SK-N-SH (cell line): ENCODE data around the gene CLIC5. TPM values are rescaled to one million over a fixed set of nuclear protein-coding genes. Genes with fewer than 3 reads are reported as not detected.

Experiments
- CTCF ChIA-PET: fragments of 300-600, 350-600 bp; formaldehyde crosslinking; extraction: SDS; loops from one replicate; lab custom pipeline; 2021; lab: Yijun Ruan, JAX
- POLR2A ChIA-PET: fragments of 350-600 bp; sonication (Branson Sonifier 250); formaldehyde crosslinking; extraction: SDS; loops from one replicate; lab custom pipeline; 2020; ENCODE audit warnings: antibody characterized with exemption, inconsistent platforms; lab: Yijun Ruan, JAX
- DNase-seq: peaks from one replicate; pipeline ENCODE4 v3.0.0; 2012
- H2AFZ ChIP-seq: fragments of 200-600 bp; sonication (generic); 2 replicates; pipeline ENCODE4 v1.8.1; 2016; ENCODE audit warnings: antibody characterized with exemption, mild to moderate bottlenecking, low read depth
- H3F3A ChIP-seq: fragments of 200-600 bp; sonication (generic); replicated peaks from 2 replicates; pipeline ENCODE3; 2016; ENCODE audit warnings: antibody characterized with exemption, mild to moderate bottlenecking; ENCODE audit not compliant: insufficient read depth
- H3K27ac ChIP-seq, 2 experiments: fragments of 200-500 bp in 1 of 2; fragments of 200-600 bp in 1 of 2; sonication (Bioruptor generic) in 1 of 2; sonication (generic), shearing (Covaris generic) in 1 of 2; 2 replicates each; pipeline versions ENCODE4 v1.5.1 to v1.6.1; 2014 to 2016; ENCODE audit warnings: low read depth in 2 of 2, inconsistent platforms in 1 of 2, low read length in 1 of 2, mild to moderate bottlenecking in 1 of 2, mixed read lengths in 1 of 2
- H3K27me3 ChIP-seq: fragments of 200-600 bp; sonication (generic), shearing (Covaris generic); 2 replicates; pipeline ENCODE4 v1.6.1; 2016; ENCODE audit warnings: mixed run types; ENCODE audit not compliant: insufficient read depth
- H3K36me3 ChIP-seq, 2 experiments: fragments of 200-500 bp in 1 of 2; fragments of 200-600 bp in 1 of 2; sonication (Bioruptor generic) in 1 of 2; sonication (generic) in 1 of 2; replicated peaks in 1 of 2; 2 replicates each; pipeline versions ENCODE3 to v1.5.1; 2014 to 2016; ENCODE audit warnings: low read length in 1 of 2, mild to moderate bottlenecking in 1 of 2; ENCODE audit not compliant: insufficient read depth in 2 of 2, control insufficient read depth in 1 of 2
- H3K4me1 ChIP-seq, 2 experiments: fragments of 200-500 bp in 1 of 2; fragments of 200-600 bp in 1 of 2; sonication (Bioruptor generic) in 1 of 2; sonication (generic), shearing (Covaris generic) in 1 of 2; 2 replicates each; pipeline versions ENCODE4 v1.5.1 to v1.6.1; 2014 to 2016; ENCODE audit warnings: low read depth in 1 of 2, low read length in 1 of 2, mixed run types in 1 of 2; ENCODE audit not compliant: insufficient read depth in 2 of 2, control insufficient read depth in 1 of 2
- H3K4me2 ChIP-seq: fragments of 200-600 bp; sonication (generic), shearing (Covaris generic); 2 replicates; pipeline ENCODE4 v1.6.1; 2017; ENCODE audit warnings: mixed run types
- H3K4me3 ChIP-seq, 2 experiments: fragments of 200-500 bp in 1 of 2; fragments of 200-600 bp in 1 of 2; sonication (Bioruptor generic) in 1 of 2; sonication (generic), shearing (Covaris generic) in 1 of 2; 2 replicates each; pipeline versions ENCODE4 v1.5.1 to v1.8.1; 2014 to 2016; ENCODE audit warnings: low read depth in 2 of 2, inconsistent platforms in 1 of 2, low read length in 1 of 2, mild to moderate bottlenecking in 1 of 2, mixed read lengths in 1 of 2, moderate library complexity in 1 of 2
- H3K79me2 ChIP-seq: fragments of 200-600 bp; sonication (generic); 2 replicates; pipeline ENCODE4 v1.8.1; 2017; ENCODE audit warnings: mild to moderate bottlenecking; ENCODE audit not compliant: insufficient read depth
- H3K9ac ChIP-seq: fragments of 200-600 bp; sonication (generic); 2 replicates; pipeline ENCODE4 v1.6.1; 2017; ENCODE audit warnings: mixed run types
- H3K9me2 ChIP-seq: fragments of 200-600 bp; sonication (generic); 2 replicates; pipeline ENCODE4 v1.6.1; 2017; ENCODE audit warnings: mixed run types
- H3K9me3 ChIP-seq: fragments of 200-600 bp; sonication (generic); 2 replicates; pipeline ENCODE4 v1.6.1; 2017; ENCODE audit warnings: mixed run types, mild to moderate bottlenecking, moderate library complexity
- H4K20me1 ChIP-seq: fragments of 200-600 bp; sonication (generic); 2 replicates; pipeline ENCODE4 v1.6.1; 2017; ENCODE audit warnings: mild to moderate bottlenecking, mixed run types; ENCODE audit not compliant: insufficient read depth
- CHD2 ChIP-seq: fragments of 150-350 bp; IDR thresholded peaks from 2 replicates; pipeline ENCODE4 v1.6.1; 2018; ENCODE audit warnings: low read length; ENCODE audit not compliant: partially characterized antibody
- EZH2phosphoT487 ChIP-seq: fragments of 200-600 bp; sonication (generic); IDR thresholded peaks from 2 replicates; pipeline ENCODE4 v1.6.1; 2017; ENCODE audit warnings: low read depth, mixed run types, mild to moderate bottlenecking, antibody characterized with exemption, moderate library complexity, borderline replicate concordance
- FOSL2 ChIP-seq: IDR thresholded peaks from 2 replicates; pipeline ENCODE4 v1.4.0; 2012; ENCODE audit warnings: low read depth, mild to moderate bottlenecking, moderate library complexity, borderline replicate concordance
- FOXJ3 ChIP-seq: sonication (generic); formaldehyde crosslinking; IDR thresholded peaks from 2 replicates; pipeline ENCODE4 v1.5.1; 2020; ENCODE audit warnings: mild to moderate bottlenecking, missing genetic modification reagents
- FOXM1 ChIP-seq: IDR thresholded peaks from 2 replicates; pipeline ENCODE4 v1.4.0; 2012; ENCODE audit warnings: low read depth, mild to moderate bottlenecking
- JUND ChIP-seq: IDR thresholded peaks from 2 replicates; pipeline ENCODE4 v1.4.0; 2012
- MXI1 ChIP-seq: IDR thresholded peaks from 2 replicates; pipeline ENCODE4 v1.6.1; 2012; ENCODE audit warnings: mild to moderate bottlenecking, low read depth, low read length, improper control_type of control experiment
- RAD21 ChIP-seq: IDR thresholded peaks from 2 replicates; pipeline ENCODE4 v1.6.1; 2012; ENCODE audit warnings: mild to moderate bottlenecking, low read length
- RCOR1 ChIP-seq: fragments of 150-350 bp; IDR thresholded peaks from 2 replicates; pipeline ENCODE4 v1.6.1; 2017; ENCODE audit warnings: antibody characterized with exemption, low read length
- REST ChIP-seq: IDR thresholded peaks from 2 replicates; pipeline ENCODE4 v1.6.1; 2012; ENCODE audit warnings: mild to moderate bottlenecking, low read depth, low read length, moderate library complexity
- RXRA ChIP-seq: IDR thresholded peaks from 2 replicates; pipeline ENCODE4 v1.4.0; 2012; ENCODE audit warnings: low read depth, mild to moderate bottlenecking, borderline replicate concordance
- SIN3A ChIP-seq: IDR thresholded peaks from 2 replicates; pipeline ENCODE4 v1.6.1; 2012; ENCODE audit warnings: low read depth, mild to moderate bottlenecking, low read length, moderate library complexity, borderline replicate concordance
- TAF1 ChIP-seq: IDR thresholded peaks from 2 replicates; pipeline ENCODE4 v1.6.1; 2012; ENCODE audit warnings: low read depth, mild to moderate bottlenecking, low read length, moderate library complexity, borderline replicate concordance
- TEAD4 ChIP-seq: IDR thresholded peaks from 2 replicates; pipeline ENCODE4 v1.4.0; 2012; ENCODE audit warnings: mild to moderate bottlenecking, borderline replicate concordance; ENCODE audit not compliant: insufficient read depth
- USF2 ChIP-seq: fragments of 150-350 bp; IDR thresholded peaks from 2 replicates; pipeline ENCODE4 v1.6.1; 2017; ENCODE audit warnings: antibody characterized with exemption, low read length, low read depth, borderline replicate concordance
- YY1 ChIP-seq: IDR thresholded peaks from 2 replicates; pipeline ENCODE4 v1.4.0; 2012; ENCODE audit warnings: low read depth, mild to moderate bottlenecking
- WGBS: methylation state at CpG from one replicate; pipeline ENCODE4 v1.1.6; 2017; ENCODE audit warnings: low lambda C conversion rate; 5-methylcytosine and 5-hydroxymethylcytosine counted together
- polyA plus RNA-seq, 3 experiments: library from polyadenylated mRNA; depleted of rRNA; stranded (reverse); fragments of >200 nt; gene quantifications; 2 replicates each; pipeline ENCODE4 v1.2.3, GENCODE V29; 2012
- TF ChIP-seq, protein P1 (sequence below): IDR thresholded peaks from 2 replicates; pipeline ENCODE4 v1.4.0; 2012; ENCODE audit warnings: low read depth, borderline replicate concordance
- TF ChIP-seq, protein P2 (sequence below): IDR thresholded peaks from 2 replicates; pipeline ENCODE4 v1.4.0; 2012; ENCODE audit warnings: low read depth

The CLIC5 gene
- polyA plus RNA-seq, 1 of the 3 experiments (the other 2 are of a cell fraction): 0.03 TPM

- CTCF ChIA-PET: interaction anchor here (3.2 kb wide), 1 partner anchor 14 kb away, joined by 18 read pairs; no protein-coding TSS in a partner anchor
- DNase-seq: no peak
- WGBS: 14% methylated on average over 5 of the region's 5 CpGs
These were observed 99.0 kb downstream of the CLIC5 start for GRCh38 chr6:45916692-45917091.

DNA sequence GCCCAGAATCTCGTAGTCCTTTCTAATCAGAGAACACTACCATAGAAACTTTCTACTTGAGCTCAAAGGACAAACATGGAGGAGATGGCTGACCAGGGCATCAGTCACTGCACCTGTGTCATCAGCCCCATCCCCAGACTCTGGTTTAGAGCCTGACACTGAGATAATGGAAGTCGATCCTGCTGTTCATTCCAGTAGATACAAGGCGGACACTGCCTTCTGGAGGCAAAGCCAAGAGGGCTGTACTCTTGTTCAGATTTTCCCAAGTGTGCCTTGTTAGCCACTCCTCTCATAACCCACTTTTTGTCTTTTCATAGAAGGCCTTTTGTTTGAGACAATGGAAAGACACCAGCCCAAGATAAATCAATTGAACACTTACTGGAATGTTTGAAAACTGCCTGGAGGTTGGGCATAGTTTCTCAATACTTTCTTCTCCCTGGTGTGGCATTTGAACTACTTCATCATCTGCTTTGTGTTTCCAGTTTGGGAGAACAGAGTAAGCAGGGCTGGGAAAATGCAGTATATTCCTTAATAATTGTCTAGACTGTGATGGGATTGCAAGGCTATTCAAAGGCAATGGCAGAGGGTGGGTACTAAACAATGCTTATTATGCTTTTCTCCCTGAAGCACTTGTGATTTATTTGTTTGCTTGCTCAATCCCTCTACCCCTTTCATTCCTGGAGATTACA lies 99.7 kb downstream of the CLIC5 start:
- Histone ChIP-seq H3K27me3 (peaks cover 13% of the 10 kb centered on the region; the same call in 1 of the 2 replicates), H3K4me2 (no peak overlapping the region), H3K27ac (no peak overlapping the region), H3K9me2 (no peaks in the 10 kb centered on the region), H2AFZ (no peak overlapping the region), H3K36me3 (no peaks in the 10 kb centered on the region), H3K4me1 (no peaks in the 10 kb centered on the region), H3K79me2 (no peaks in the 10 kb centered on the region), H4K20me1 (no peaks in the 10 kb centered on the region), H3K4me3 (no peak overlapping the region), H3K9me3 (no peaks in the 10 kb centered on the region), H3K9ac (no peak overlapping the region), H3F3A (no peaks in the 10 kb centered on the region)
- CTCF ChIA-PET: interaction anchor here (1.0 to 1.8 kb wide), 2 partner anchors 14 to 1260 kb away, joined by 3 to 6 read pairs; no protein-coding TSS in a partner anchor
- TF ChIP-seq MXI1 (no peak), TEAD4 (no peak), USF2 (no peak), REST (no peak), RCOR1 (no peak), YY1 (no peak), FOXJ3 (CRISPR knock-in tag) (no peak), EZH2phosphoT487 (no peak), RXRA (no peak)
- TF ChIP-seq, protein P1, sequence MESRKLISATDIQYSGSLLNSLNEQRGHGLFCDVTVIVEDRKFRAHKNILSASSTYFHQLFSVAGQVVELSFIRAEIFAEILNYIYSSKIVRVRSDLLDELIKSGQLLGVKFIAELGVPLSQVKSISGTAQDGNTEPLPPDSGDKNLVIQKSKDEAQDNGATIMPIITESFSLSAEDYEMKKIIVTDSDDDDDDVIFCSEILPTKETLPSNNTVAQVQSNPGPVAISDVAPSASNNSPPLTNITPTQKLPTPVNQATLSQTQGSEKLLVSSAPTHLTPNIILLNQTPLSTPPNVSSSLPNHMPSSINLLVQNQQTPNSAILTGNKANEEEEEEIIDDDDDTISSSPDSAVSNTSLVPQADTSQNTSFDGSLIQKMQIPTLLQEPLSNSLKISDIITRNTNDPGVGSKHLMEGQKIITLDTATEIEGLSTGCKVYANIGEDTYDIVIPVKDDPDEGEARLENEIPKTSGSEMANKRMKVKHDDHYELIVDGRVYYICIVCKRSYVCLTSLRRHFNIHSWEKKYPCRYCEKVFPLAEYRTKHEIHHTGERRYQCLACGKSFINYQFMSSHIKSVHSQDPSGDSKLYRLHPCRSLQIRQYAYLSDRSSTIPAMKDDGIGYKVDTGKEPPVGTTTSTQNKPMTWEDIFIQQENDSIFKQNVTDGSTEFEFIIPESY: no peak
- no peak for DNase-seq
- WGBS: 13% methylated on average over 3 of the region's 3 CpGs
- POLR2A ChIA-PET: no interaction called here

More at GRCh38 chr6:45916692-45917091, 99.0 kb downstream of the CLIC5 start:
- Histone ChIP-seq H3K4me1 (no peaks in the 10 kb centered on the region), H4K20me1 (no peaks in the 10 kb centered on the region), H3K4me3 (no peak overlapping the region), H3F3A (no peaks in the 10 kb centered on the region), H3K79me2 (no peaks in the 10 kb centered on the region), H3K27me3 (peaks cover 9% of the 10 kb centered on the region; the same call in 1 of the 2 replicates), H3K36me3 (no peaks in the 10 kb centered on the region), H3K9me2 (no peaks in the 10 kb centered on the region), H2AFZ (no peak overlapping the region), H3K9me3 (no peaks in the 10 kb centered on the region), H3K4me2 (no peak overlapping the region), H3K9ac (no peak overlapping the region), H3K27ac (no peak overlapping the region)
- POLR2A ChIA-PET: no interaction called here
- TF ChIP-seq FOXM1 (no peak), FOSL2 (no peak), CHD2 (no peak), USF2 (no peak), TAF1 (no peak), YY1 (no peak), RAD21 (no peak), EZH2phosphoT487 (no peak), JUND (no peak), RXRA (no peak), SIN3A (no peak)
- TF ChIP-seq, protein P2, sequence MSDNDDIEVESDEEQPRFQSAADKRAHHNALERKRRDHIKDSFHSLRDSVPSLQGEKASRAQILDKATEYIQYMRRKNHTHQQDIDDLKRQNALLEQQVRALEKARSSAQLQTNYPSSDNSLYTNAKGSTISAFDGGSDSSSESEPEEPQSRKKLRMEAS: no peak
